PC-3 (cell line): Measurements from ENCODE around the gene AHNAK2. TPM values are rescaled to one million over a fixed set of nuclear protein-coding genes. Genes with fewer than 3 reads are reported as not detected.

Experiments
- ATAC-seq: fragments of 200-7000 bp; cut with Tn5 transposase; 2 replicates; pipeline ENCODE4 v1.9.1; 2020; ENCODE audit warnings: mild to moderate bottlenecking, moderate library complexity
- BruUV-seq: library from RNA; stranded (reverse); fragments of 400-500 nt; replicated peaks from 2 replicates; lab custom pipeline; 2021; lab: Mats Ljungman, UMichigan
- CTCF ChIA-PET: fragments of 300-600 bp; sonication (Branson Sonifier 250); formaldehyde crosslinking; loops from one replicate; lab custom pipeline; 2022; ENCODE audit warnings: antibody characterized with exemption; lab: Charles Lee
- POLR2A ChIA-PET: fragments of 300-600 bp; sonication (Branson Sonifier 250); formaldehyde crosslinking; loops from one replicate; lab custom pipeline; 2022; ENCODE audit warnings: antibody characterized with exemption; ENCODE audit not compliant: unreplicated experiment; lab: Charles Lee
- DNase-seq: peaks from one replicate; pipeline ENCODE4 v3.0.0-alpha.2; 2015
- H2AFZ ChIP-seq: fragments of 300-600 bp; sonication (generic); 2 replicates; pipeline ENCODE4 v1.6.0; 2016; ENCODE audit warnings: antibody characterized with exemption, low read length
- H3F3A ChIP-seq: fragments of 300-600 bp; sonication (generic); one replicate; pipeline ENCODE4 v1.6.0; 2017; ENCODE audit warnings: antibody characterized with exemption, low read length, control low read depth, mild to moderate bottlenecking; ENCODE audit not compliant: unreplicated experiment
- H3K27ac ChIP-seq: fragments of 300-600 bp; sonication (generic); 2 replicates; pipeline ENCODE4 v1.5.1; 2016; ENCODE audit warnings: mild to moderate bottlenecking, low read length
- H3K27me3 ChIP-seq: fragments of 300-600 bp; sonication (generic); 2 replicates; pipeline ENCODE4 v1.6.1; 2016; ENCODE audit warnings: low read length, mixed read lengths
- H3K36me3 ChIP-seq: fragments of 300-600 bp; sonication (generic); 2 replicates; pipeline ENCODE4 v1.6.1; 2016; ENCODE audit warnings: low read depth, mixed run types, low read length, mixed read lengths
- H3K4me1 ChIP-seq: fragments of 300-600 bp; sonication (generic); 2 replicates; pipeline ENCODE4 v1.5.1; 2016; ENCODE audit warnings: low read length; ENCODE audit not compliant: insufficient read depth
- H3K4me2 ChIP-seq: fragments of 300-600 bp; sonication (generic); 2 replicates; pipeline ENCODE4 v1.6.0; 2016; ENCODE audit warnings: low read length
- H3K4me3 ChIP-seq: fragments of 300-600 bp; sonication (generic); 2 replicates; pipeline ENCODE4 v1.5.1; 2016; ENCODE audit warnings: mild to moderate bottlenecking, low read length, mixed read lengths
- H3K79me2 ChIP-seq: fragments of 300-600 bp; sonication (generic); 2 replicates; pipeline ENCODE4 v1.6.1; 2017; ENCODE audit warnings: low read length, mixed read lengths
- H3K9ac ChIP-seq: fragments of 300-600 bp; sonication (generic); 2 replicates; pipeline ENCODE4 v1.6.0; 2016; ENCODE audit warnings: mild to moderate bottlenecking, low read length
- H3K9me2 ChIP-seq: fragments of 300-600 bp; sonication (generic); replicated peaks from 2 replicates; pipeline ENCODE4 v1.6.1; 2016; ENCODE audit warnings: mixed run types, low read length, mixed read lengths
- H3K9me3 ChIP-seq: fragments of 300-600 bp; sonication (generic); 2 replicates; pipeline ENCODE4 v1.6.1; 2016; ENCODE audit warnings: low read length, mixed read lengths
- H4K20me1 ChIP-seq: fragments of 300-600 bp; sonication (generic); 2 replicates; pipeline ENCODE4 v1.6.1; 2016; ENCODE audit warnings: low read length, mixed read lengths
- EZH2 ChIP-seq: fragments of 300-600 bp; sonication (generic); IDR thresholded peaks from one replicate; pipeline ENCODE4 v1.6.1; 2017; ENCODE audit warnings: antibody characterized with exemption, mild to moderate bottlenecking, low read length; ENCODE audit not compliant: unreplicated experiment
- EZH2phosphoT487 ChIP-seq: fragments of 300-600 bp; sonication (generic); IDR thresholded peaks from 2 replicates; pipeline ENCODE4 v1.6.1; 2018; ENCODE audit warnings: mild to moderate bottlenecking, antibody characterized with exemption, low read length, borderline replicate concordance
- intact Hi-C: fragments of 100-400 bp; cut with micrococcal nuclease; formaldehyde crosslinking; loops from 2 replicates; pipeline ENCODE4 v1.9.0; 2023
- total RNA-seq: library from RNA; depleted of rRNA; stranded (reverse); fragments of >200 nt; gene quantifications from 2 replicates; pipeline ENCODE4 v1.2.3, GENCODE V29; 2014
- TF ChIP-seq, protein P1 (sequence below): fragments of 300-600 bp; sonication (generic); conservative IDR thresholded peaks from 2 replicates; pipeline ENCODE4 v1.5.1; 2017; ENCODE audit warnings: antibody characterized with exemption, low read depth, mild to moderate bottlenecking, low read length

The AHNAK2 gene
- total RNA-seq, 1 experiment from 2014 or later, result 25.0 TPM

GRCh38 chr14:104982548-104983230 is 4.5 kb upstream of the AHNAK2 start:
- Histone ChIP-seq H3K79me2 (peaks cover 18% of the 10 kb centered on the region), H3K9me2 (no peaks in the 10 kb centered on the region), H3K4me1 (peaks cover 26% of the 10 kb centered on the region), H4K20me1 (no peaks in the 10 kb centered on the region), H3K4me2 (no peak overlapping the region), H3K9ac (no peak overlapping the region), H2AFZ (no peak overlapping the region), H3K4me3 (no peak overlapping the region), H3K27me3 (no peaks in the 10 kb centered on the region), H3K9me3 (no peaks in the 10 kb centered on the region), H3K36me3 (no peaks in the 10 kb centered on the region), H3K27ac (no peak overlapping the region), H3F3A (no peaks in the 10 kb centered on the region)
- no TSS peak for BruUV-seq
- TF ChIP-seq, protein P1, sequence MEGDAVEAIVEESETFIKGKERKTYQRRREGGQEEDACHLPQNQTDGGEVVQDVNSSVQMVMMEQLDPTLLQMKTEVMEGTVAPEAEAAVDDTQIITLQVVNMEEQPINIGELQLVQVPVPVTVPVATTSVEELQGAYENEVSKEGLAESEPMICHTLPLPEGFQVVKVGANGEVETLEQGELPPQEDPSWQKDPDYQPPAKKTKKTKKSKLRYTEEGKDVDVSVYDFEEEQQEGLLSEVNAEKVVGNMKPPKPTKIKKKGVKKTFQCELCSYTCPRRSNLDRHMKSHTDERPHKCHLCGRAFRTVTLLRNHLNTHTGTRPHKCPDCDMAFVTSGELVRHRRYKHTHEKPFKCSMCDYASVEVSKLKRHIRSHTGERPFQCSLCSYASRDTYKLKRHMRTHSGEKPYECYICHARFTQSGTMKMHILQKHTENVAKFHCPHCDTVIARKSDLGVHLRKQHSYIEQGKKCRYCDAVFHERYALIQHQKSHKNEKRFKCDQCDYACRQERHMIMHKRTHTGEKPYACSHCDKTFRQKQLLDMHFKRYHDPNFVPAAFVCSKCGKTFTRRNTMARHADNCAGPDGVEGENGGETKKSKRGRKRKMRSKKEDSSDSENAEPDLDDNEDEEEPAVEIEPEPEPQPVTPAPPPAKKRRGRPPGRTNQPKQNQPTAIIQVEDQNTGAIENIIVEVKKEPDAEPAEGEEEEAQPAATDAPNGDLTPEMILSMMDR, result no peak
- TF ChIP-seq EZH2phosphoT487 (no peak), EZH2 (no peak)
- ChIA-PET POLR2A (no interaction called here), CTCF (no interaction called here)
- intact Hi-C loops, result no loop called here
- no peak for ATAC-seq
- DNase-seq, result no peak

GRCh38 chr14:104981699-104982541 is 3.7 kb upstream of the AHNAK2 start:
- H3K79me2 ChIP-seq, result peaks cover 21% of the 10 kb centered on the region
- no peak for ATAC-seq
- H3K27ac ChIP-seq, result no peak overlapping the region
- no peaks in the 10 kb centered on the region for H4K20me1 ChIP-seq
- peaks cover 30% of the 10 kb centered on the region for H3K4me1 ChIP-seq
- H3K4me3 ChIP-seq, result no peak overlapping the region
- TF ChIP-seq EZH2phosphoT487 (no peak), EZH2 (no peak)
- TF ChIP-seq, protein P1, result no peak
- no peak overlapping the region for H3K4me2 ChIP-seq
- no peak overlapping the region for H2AFZ ChIP-seq
- H3K9me3 ChIP-seq, result no peaks in the 10 kb centered on the region
- no peaks in the 10 kb centered on the region for H3K27me3 ChIP-seq
- POLR2A ChIA-PET, result no interaction called here
- BruUV-seq, result no TSS peak
- no peak for DNase-seq
- H3K36me3 ChIP-seq, result no peaks in the 10 kb centered on the region
- no peaks in the 10 kb centered on the region for H3K9me2 ChIP-seq
- CTCF ChIA-PET, result no interaction called here
- no peaks in the 10 kb centered on the region for H3F3A ChIP-seq
- no peak overlapping the region for H3K9ac ChIP-seq
- intact Hi-C loops, result no loop called here
